K562 (cell line): ENCODE data around the gene PRPS2. TPM values are rescaled to one million over a fixed set of nuclear protein-coding genes. Genes with fewer than 3 reads are reported as not detected.

Source experiments
- ATF4 ChIP-seq: fragments of 450-650 bp; formaldehyde crosslinking; IDR thresholded peaks from 2 replicates; pipeline ENCODE4 v1.4.0; 2022; ENCODE audit warnings: mild to moderate bottlenecking, moderate library complexity
- CBFB ChIP-seq: sonication (generic); formaldehyde crosslinking; IDR thresholded peaks from 2 replicates; pipeline ENCODE4 v1.4.0; 2020; ENCODE audit warnings: mild to moderate bottlenecking, missing genetic modification reagents
- CC2D1A ChIP-seq: fragments of 450-650 bp; IDR thresholded peaks from 2 replicates; pipeline ENCODE4 v1.6.1; 2017; ENCODE audit warnings: mild to moderate bottlenecking
- CEBPG ChIP-seq, 3 experiments: fragments of 200-800 bp in 1 of 3; sonication (Bioruptor generic) in 1 of 3; sonication (generic) in 1 of 3; formaldehyde crosslinking in 1 of 3; IDR thresholded peaks in 2 of 3; conservative IDR thresholded peaks in 1 of 3; 2 replicates each; pipeline versions ENCODE4 v1.6.1 to v1.8.0; 2016 to 2022; ENCODE audit warnings: missing compliant biosample characterization in 2 of 3, missing genetic modification characterization in 2 of 3, mild to moderate bottlenecking in 1 of 3, missing genetic modification reagents in 1 of 3
- GATAD2A ChIP-seq: fragments of 450-650 bp; IDR thresholded peaks from 2 replicates; pipeline ENCODE4 v1.6.1; 2017
- HOXB6 ChIP-seq: fragments of 250-450 bp; sonication (Bioruptor Pico); IDR thresholded peaks from 2 replicates; pipeline ENCODE4 v1.5.1; 2022; ENCODE audit warnings: mild to moderate bottlenecking, borderline replicate concordance
- JUNB ChIP-seq: fragments of 450-650 bp; formaldehyde crosslinking; conservative IDR thresholded peaks from 2 replicates; pipeline ENCODE4 v1.4.0; 2020; ENCODE audit warnings: mild to moderate bottlenecking
- JUND ChIP-seq, 2 experiments: IDR thresholded peaks; 2 replicates in 1 of 2; 3 replicates in 1 of 2; pipeline ENCODE4 v1.6.1; 2011; ENCODE audit warnings: borderline replicate concordance in 2 of 2, low read depth in 2 of 2, low read length in 2 of 2, improper control_type of control experiment in 1 of 2, missing biosample characterization in 1 of 2, missing genetic modification characterization in 1 of 2, missing genetic modification reagents in 1 of 2
- MAFK ChIP-seq: IDR thresholded peaks from 2 replicates; pipeline ENCODE4 v1.6.1; 2011; ENCODE audit warnings: low read length, improper control_type of control experiment
- MEF2D ChIP-seq: conservative IDR thresholded peaks from 2 replicates; pipeline ENCODE4 v1.6.1; 2016; ENCODE audit warnings: low read depth, missing genetic modification characterization, missing compliant biosample characterization
- PRPF4 ChIP-seq: fragments of 200-400 bp; formaldehyde crosslinking; IDR thresholded peaks from one replicate; pipeline ENCODE4 v1.6.1; 2017; ENCODE audit warnings: low read length, low read depth, mild to moderate bottlenecking; ENCODE audit not compliant: insufficient read depth, poor library complexity, severe bottlenecking
- SREBF1 ChIP-seq: fragments of 150-350 bp; IDR thresholded peaks from 2 replicates; pipeline ENCODE4 v1.6.1; 2014; ENCODE audit warnings: antibody characterized with exemption, low read depth, low read length, borderline replicate concordance
- TFAM ChIP-seq: fragments of 250-450 bp; sonication (Bioruptor Pico); conservative IDR thresholded peaks from 2 replicates; pipeline ENCODE4 v1.5.0; 2021; ENCODE audit warnings: mild to moderate bottlenecking, moderate library complexity
- ZNF12 ChIP-seq: sonication (generic); formaldehyde crosslinking; IDR thresholded peaks from 2 replicates; pipeline ENCODE4 v1.4.0; 2020; ENCODE audit warnings: mild to moderate bottlenecking, missing genetic modification reagents
- ZNF444 ChIP-seq: fragments of 250-450 bp; sonication (Bioruptor Pico); IDR thresholded peaks from 2 replicates; pipeline ENCODE4 v1.4.0; 2020; ENCODE audit warnings: mild to moderate bottlenecking, moderate library complexity
- ZNF589 ChIP-seq: fragments of 200-800 bp; sonication (Bioruptor generic); IDR thresholded peaks from 2 replicates; pipeline ENCODE4 v1.6.1; 2016; ENCODE audit warnings: low read depth, missing genetic modification characterization, missing compliant biosample characterization
- polyA plus RNA-seq, 8 experiments: library from polyadenylated mRNA; depleted of rRNA in 4 of 8; stranded (reverse) in 5 of 8; unstranded in 3 of 8; fragments of >200 nt; fragmentation: Nextera tagmentation in 2 of 8; fragmentation: Illumina TruSeq in 1 of 8; extraction: Ambion mirVana in 2 of 8; extraction: Trizol in 1 of 8; gene quantifications; 2 replicates each; pipeline versions ENCODE4 v1.2.1 to v1.2.3, GENCODE V29; 2011 to 2014; ENCODE audit warnings: inconsistent platforms in 1 of 8, missing spikeins in 1 of 8
- total RNA-seq, 7 experiments: library from RNA; depleted of rRNA in 6 of 7; stranded (reverse); fragments of >200 nt in 6 of 7; fragmentation: Illumina TruSeq in 2 of 7; extraction: Trizol in 2 of 7; gene quantifications; 2 replicates each; pipeline versions ENCODE4 v1.2.1 to v1.2.3, GENCODE V29; 2011 to 2021; ENCODE audit warnings: low replicate concordance in 1 of 7
- TF ChIP-seq, protein P1 (sequence below), 2 experiments: fragments of 450-650 bp in 1 of 2; sonication (generic) in 1 of 2; formaldehyde crosslinking in 1 of 2; IDR thresholded peaks in 1 of 2; conservative IDR thresholded peaks in 1 of 2; 2 replicates each; pipeline versions ENCODE4 v1.6.1 to v1.8.1; 2016 to 2023; ENCODE audit warnings: mild to moderate bottlenecking in 2 of 2, moderate library complexity in 2 of 2, inconsistent platforms in 1 of 2, missing genetic modification reagents in 1 of 2

Gene PRPS2
- total and polyA plus RNA-seq, 9 of the 15 experiments (the other 6 are each of a cell fraction or from before 2014, with no cell fraction given): 50.3 to 85.0 (median 62.1) TPM

DNA sequence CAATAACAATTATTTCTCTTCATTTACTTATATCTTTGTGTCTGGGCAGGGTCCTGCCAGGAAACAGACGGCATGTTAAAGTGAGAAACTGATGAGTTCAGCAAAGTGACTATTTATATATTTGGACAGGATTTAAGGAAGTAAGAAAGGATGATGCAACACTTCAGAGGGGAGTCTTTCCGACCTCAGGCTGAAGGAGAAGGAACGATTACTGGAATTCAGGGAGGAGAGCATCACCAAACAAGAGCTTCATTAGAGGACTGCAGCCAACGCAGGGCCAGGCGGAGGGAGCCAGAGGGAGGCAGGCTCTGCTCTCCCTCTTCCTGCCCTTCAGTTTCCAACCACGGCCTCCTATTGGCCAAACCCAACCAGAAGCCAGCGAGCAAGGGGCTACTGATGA lies 74.1 kb downstream of the PRPS2 start (continued):
- TF ChIP-seq, protein P1, sequence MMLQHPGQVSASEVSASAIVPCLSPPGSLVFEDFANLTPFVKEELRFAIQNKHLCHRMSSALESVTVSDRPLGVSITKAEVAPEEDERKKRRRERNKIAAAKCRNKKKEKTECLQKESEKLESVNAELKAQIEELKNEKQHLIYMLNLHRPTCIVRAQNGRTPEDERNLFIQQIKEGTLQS (IDR thresholded peaks at IDR 0.05): peak; percentile 79
- TF ChIP-seq, protein P1 (CRISPR knock-in tag; conservative IDR thresholded peaks at IDR 0.05): no peak
- no peak for TF ChIP-seq ZNF444
- TF ChIP-seq SREBF1: no peak
- no peak for TF ChIP-seq TFAM (CRISPR knock-in tag)
- no peak for TF ChIP-seq PRPF4
- no peak for TF ChIP-seq HOXB6 (CRISPR knock-in tag)
- TF ChIP-seq JUNB (CRISPR knock-in tag): no peak
- no peak for TF ChIP-seq GATAD2A
- TF ChIP-seq CC2D1A: no peak
- no peak for TF ChIP-seq ZNF12 (CRISPR knock-in tag)
- TF ChIP-seq ATF4 (CRISPR knock-in tag): peak; percentile 61; the same call in 1 of the 2 replicates
- peak; percentile 7; the same call in 1 of the 2 replicates for TF ChIP-seq MAFK
- peak; percentile 59 for TF ChIP-seq CEBPG (CRISPR knock-in tag; IDR thresholded peaks at IDR 0.05)
- peak; percentile 85 to 90 for TF ChIP-seq CEBPG (tag; conservative IDR thresholded peaks at IDR 0.05 in 1 of 2, IDR thresholded peaks at IDR 0.05 in 1 of 2)
- TF ChIP-seq JUND (IDR thresholded peaks at IDR 0.05; ENCODE audit: borderline replicate concordance, low read depth, low read length): 0 out of 2 replicates have a peak, but pooled peaks have one; percentile 23
- no peak for TF ChIP-seq JUND (tag; IDR thresholded peaks at IDR 0.05; ENCODE audit: borderline replicate concordance, low read depth, low read length)
- no peak for TF ChIP-seq ZNF589 (CRISPR knock-in tag)
- TF ChIP-seq CBFB (CRISPR knock-in tag): no peak
- no peak for TF ChIP-seq MEF2D (tag)
